Urothelium cell line (cell line): ENCODE measurements around the gene CALB2.

Experiments
- DNase-seq: peaks from one replicate; pipeline ENCODE4 v3.0.0; 2011; ENCODE audit warnings: low spot score, mixed read lengths
- FAIRE-seq: peaks from 2 replicates; lab custom pipeline; 2011; peaks lifted over from hg19 to GRCh38; lab: Jason Lieb, UNC

Gene CALB2

DNA sequence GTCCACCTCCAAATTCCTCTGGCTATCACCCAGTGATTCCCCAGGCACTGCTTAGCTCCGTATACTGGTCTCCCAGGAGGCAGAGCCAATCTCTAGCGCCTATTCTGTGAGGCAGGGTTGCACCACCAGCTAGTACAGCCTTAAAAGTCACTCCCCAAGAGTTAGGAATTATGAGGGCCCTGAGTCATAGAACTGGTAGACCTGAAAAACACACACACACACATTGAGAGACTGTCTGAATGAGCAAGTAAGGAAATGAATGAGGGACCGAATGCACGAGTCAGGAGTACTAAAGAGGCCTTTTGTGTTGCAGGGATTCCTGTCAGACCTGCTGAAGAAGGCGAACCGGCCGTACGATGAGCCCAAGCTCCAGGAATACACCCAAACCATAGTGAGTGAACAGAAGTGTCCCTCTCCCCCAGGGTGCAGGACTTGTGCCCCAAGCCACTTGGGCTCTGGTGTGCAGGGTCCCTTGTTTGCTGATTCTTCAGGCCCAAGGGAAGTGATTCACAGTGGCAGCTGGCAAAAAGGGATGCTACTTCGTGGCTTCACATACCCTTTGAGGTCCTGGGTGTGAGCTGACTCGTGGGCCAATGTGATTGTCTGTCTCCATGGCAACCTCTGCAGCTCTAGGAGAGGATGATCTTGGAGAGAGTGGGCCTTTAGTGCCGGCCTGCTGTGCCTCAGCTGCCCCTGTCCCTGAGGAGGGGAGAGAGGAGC lies 24.7 kb downstream of the CALB2 start:
- FAIRE-seq (no peak), DNase-seq (peak; percentile 18)

GRCh38 chr16:71384073-71384724 lies 25.7 kb downstream of the CALB2 start:
- DNase-seq (no peak), FAIRE-seq (peak; percentile 98)

- FAIRE-seq: no peak
Measured at GRCh38 chr16:71387045-71387871, 28.7 kb downstream of the CALB2 start.

GRCh38 chr16:71389330-71389729 lies 30.8 kb downstream of the CALB2 start:
- no peak for DNase-seq
- FAIRE-seq: no peak

More at GRCh38 chr16:71387045-71387871, 28.7 kb downstream of the CALB2 start:
- no peak for DNase-seq

DNA sequence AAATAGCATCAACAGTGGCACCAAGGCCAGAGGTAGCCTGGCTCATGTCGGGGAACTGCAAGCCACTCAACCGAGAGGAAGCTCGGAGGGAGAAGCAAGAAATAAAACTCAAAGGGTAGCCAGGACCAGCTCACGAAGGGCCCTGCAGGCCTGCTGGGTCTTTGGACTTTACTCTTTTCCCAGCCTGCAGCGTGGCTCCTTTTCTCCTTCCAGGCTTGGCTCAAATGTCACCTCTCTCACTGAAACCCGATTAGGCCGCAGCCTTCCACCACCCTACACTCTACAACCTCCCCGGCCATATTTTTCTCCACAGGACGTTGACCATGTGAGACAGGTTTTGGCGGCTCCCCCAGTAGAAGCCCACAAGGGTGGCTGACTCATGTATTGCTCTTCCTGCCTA lies 38.1 kb downstream of the CALB2 start:
- FAIRE-seq (no peak), DNase-seq (no peak)

GRCh38 chr16:71399801-71400563 lies 41.5 kb downstream of the CALB2 start:
- no peak for DNase-seq
- no peak for FAIRE-seq

DNA sequence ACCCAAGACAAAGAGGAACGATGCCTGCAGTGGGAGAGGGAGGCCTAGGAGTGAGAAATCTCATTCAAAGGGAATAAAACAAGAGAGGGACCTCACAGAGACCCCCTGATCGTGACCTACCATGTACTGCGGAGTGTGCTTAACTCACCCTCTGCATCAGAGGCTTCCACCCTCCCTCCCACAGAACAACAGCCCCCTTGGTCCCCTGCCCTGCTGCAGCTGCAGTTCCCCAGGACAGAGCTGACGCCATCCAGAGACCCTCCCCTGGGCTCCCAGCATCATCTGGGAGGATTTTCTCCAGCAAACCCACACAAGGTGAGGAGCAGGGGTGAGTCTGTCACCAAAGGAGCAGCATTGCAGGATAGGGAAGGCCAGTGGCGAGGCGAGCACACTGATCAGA lies 43.5 kb downstream of the CALB2 start:
- no peak for FAIRE-seq

DNA sequence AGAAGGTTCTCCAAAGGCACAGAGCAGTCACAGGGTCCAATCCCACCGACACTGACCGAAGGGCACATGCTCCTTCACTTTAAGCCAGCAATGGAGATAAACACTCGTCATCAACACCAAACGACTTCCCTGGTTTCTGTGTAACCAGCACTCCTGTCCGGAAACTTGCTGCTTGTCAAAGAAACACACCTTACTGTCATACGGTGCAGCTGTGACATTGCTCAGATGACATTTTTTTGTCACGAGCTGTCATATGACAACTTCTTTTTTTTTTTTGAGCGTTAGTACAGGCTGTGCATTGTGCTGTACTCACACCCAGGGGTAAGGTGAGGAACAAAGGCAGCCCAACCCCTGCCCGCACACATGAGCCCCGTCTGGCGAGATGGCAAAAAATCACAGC lies 44.2 kb downstream of the CALB2 start:
- FAIRE-seq: no peak
- no peak for DNase-seq

More for the DNA sequence above, 43.5 kb downstream of the CALB2 start:
- DNase-seq: no peak

GRCh38 chr16:71404364-71404763 lies 45.8 kb downstream of the CALB2 start:
- FAIRE-seq: no peak

GRCh38 chr16:71406316-71406715 lies 47.8 kb downstream of the CALB2 start:
- DNase-seq: no peak
- FAIRE-seq: no peak

More at GRCh38 chr16:71404364-71404763, 45.8 kb downstream of the CALB2 start:
- DNase-seq: no peak

DNA sequence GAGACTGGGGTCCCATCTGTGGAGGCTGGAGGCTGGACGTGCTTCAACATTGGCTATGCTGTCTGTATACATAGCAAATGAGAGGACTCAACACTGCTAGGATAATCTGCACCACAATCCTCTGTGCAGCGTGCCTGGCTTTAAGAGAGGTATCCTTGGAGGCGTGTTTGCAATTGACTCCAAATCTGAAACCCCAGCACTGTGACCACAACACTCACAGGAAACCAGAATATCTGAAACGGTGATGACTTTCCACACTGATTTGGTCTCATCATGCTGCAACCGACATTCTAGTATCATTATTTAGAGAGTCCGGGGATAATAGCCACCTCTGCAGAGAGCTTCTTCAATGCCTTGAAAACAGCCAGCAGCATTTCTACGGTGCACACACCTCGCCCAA lies 48.2 kb downstream of the CALB2 start:
- DNase-seq (no peak), FAIRE-seq (no peak)

- FAIRE-seq (no peak), DNase-seq (no peak)
Measured at GRCh38 chr16:71407731-71408130, 49.2 kb downstream of the CALB2 start.

DNA sequence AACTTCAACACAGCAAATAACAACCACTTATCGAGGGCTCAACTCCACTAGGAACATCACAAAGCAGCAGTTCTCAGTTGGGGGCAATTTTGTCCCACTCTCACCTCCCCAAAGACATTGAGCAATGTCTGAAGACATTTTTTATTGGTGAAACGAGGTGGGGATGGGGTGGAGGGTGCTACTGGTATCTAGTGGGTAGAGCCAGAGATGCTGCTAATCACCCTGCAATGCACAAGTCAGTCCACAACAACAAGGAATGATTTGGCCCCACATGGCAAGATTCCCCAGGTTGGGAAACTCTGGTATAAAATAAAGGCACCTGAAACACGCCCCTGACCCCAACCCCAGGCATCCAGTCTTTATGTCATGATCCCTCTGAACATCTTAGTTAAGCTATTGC lies 50.0 kb downstream of the CALB2 start:
- FAIRE-seq: no peak
- no peak for DNase-seq

DNA sequence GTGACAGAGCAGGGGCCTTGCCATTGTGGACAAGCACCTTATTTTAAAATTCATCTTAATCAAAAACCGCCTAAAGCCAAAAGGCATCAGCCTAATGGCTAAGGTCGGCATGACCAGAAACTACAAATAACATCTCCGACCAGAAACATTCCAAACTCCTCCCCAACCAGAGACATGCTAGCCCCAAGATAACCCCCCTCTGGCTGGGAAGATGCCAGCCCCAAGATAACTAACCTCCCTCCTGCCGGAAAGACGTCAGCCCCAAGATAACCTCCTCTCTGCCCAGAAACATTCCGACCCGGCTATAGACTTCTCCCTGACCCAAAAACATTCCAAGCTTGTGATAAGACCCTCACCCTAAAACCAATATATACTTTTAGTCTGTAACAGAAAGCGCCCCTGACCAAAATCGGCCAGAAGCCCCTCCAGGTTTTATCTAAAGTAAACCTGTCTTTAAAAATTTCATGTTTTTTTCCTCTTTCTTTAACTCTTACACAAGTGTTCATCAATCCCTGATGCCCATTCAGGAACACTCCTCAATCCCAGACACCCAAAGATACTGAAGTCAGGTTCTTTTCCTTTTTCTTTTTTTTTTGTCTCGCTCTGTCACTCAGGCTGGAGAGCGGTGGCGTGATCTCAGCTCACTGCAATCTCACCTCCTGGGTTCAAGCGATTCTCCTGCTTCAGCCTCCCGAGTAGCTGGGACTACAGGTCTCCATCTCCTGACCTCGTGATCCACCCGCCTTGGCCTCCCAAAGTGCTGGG lies 50.7 kb downstream of the CALB2 start:
- FAIRE-seq (no peak), DNase-seq (no peak)

DNA sequence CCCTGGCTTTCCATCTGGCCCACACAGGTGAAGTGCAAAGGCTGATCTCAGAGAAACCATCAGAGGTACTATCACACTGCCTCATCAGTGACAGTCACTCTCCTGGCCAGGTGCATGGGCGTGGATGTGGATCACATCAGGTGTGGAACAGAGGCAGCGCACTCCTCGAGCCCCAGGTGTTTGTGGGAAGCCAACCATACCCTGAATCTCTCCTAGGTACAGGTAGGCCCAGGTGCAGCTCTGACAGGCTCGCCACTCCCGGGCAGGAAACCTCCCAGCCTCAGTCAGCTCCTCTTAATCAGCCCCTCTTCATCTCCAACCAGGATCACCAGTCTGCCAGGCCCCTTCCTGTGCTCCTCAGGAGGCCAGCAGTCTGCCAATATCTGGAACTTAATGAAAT lies 51.6 kb downstream of the CALB2 start:
- DNase-seq (no peak), FAIRE-seq (no peak)

DNA sequence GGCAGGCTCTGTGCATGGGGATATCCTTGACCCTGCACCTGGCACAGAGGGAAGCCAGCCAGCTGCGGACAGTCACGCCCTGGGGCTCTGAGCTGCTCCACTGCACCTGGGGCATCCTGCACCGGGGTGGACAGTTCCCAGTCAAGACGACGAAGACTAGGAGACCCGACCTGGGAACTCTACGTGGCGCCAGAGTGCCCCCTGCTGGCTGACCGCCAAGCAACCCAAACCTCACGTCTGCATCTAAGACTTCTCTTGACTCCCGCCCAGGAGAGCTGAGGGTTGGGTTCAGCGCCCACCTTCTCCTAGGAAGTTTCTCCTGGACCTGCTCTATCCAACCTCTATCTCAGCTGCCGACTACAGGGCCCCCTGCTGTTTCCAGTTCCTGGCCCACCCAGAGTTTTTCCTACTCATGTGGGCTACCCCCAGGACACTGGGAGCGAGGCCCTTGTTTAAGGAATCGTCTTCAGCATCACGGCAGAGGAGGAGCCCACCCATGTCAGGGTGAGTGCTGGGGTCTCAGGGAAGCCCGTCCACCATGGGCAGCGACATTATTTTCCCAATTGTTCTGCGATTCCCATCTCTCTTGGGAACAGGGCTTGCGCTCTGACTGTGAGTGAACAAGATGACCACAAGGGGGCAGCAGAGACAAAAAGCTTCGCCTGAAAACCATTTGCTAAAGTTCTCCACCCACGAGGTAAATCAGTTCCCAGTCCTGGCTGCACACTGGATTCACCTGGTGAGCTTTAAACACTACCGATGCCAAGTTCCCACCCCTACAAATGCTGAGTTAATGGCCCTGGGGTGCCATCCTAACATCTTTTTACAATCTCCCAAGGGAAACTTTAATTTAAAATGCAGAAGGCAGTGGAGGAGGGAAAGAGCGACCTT lies 54.0 kb downstream of the CALB2 start:
- DNase-seq (peak; percentile 87), FAIRE-seq (no peak)

DNA sequence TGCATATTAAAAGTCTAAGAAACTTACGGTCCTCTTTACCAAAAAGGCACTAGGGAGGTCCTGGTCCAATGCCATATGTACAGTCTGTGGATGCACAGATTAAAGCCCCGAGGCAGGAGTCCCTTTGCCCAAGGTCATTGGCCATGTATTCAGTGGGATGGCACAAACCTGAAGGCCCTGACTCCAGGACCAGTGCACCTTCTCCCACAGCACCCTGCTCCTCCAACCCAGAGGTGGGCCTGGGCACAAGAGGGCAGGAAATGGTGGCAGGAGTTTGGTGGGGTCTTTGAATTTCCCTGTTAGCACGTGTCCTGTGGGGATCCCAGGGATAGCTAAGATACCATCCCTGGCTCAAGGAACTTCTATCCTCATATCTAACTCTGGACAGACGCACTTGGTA lies 54.8 kb downstream of the CALB2 start:
- FAIRE-seq (no peak), DNase-seq (no peak)

- DNase-seq (no peak), FAIRE-seq (no peak)
Measured at GRCh38 chr16:71414038-71414437, 55.5 kb downstream of the CALB2 start.

- FAIRE-seq (no peak), DNase-seq (peak; percentile 35)
Measured at GRCh38 chr16:71421911-71422310, 63.4 kb downstream of the CALB2 start.
